Colon (tissue), 2 donors: ENCODE results near the gene PLD3.

Experiments
- FAIRE-seq: peaks from 2 replicates; lab custom pipeline; 2012; peaks lifted over from hg19 to GRCh38; lab: Jason Lieb, UNC
- donor health status: control.
- donor health status: control.

The PLD3 gene

GRCh38 chr19:40348125-40348913 lies at the start of gene PLD3, which contains the start of gene C19orf47:
Gene PLD3 (plus strand): TSS chr19:40348695. CDS start chr19:40366484, 17,789 bp downstream.
Gene C19orf47 (minus strand): TSS chr19:40348397. CDS start chr19:40341857, 6,540 bp downstream.
- FAIRE-seq, result no peak

GRCh38 chr19:40300668-40301067 lies 47.8 kb upstream of the PLD3 start:
- no peak for FAIRE-seq

DNA sequence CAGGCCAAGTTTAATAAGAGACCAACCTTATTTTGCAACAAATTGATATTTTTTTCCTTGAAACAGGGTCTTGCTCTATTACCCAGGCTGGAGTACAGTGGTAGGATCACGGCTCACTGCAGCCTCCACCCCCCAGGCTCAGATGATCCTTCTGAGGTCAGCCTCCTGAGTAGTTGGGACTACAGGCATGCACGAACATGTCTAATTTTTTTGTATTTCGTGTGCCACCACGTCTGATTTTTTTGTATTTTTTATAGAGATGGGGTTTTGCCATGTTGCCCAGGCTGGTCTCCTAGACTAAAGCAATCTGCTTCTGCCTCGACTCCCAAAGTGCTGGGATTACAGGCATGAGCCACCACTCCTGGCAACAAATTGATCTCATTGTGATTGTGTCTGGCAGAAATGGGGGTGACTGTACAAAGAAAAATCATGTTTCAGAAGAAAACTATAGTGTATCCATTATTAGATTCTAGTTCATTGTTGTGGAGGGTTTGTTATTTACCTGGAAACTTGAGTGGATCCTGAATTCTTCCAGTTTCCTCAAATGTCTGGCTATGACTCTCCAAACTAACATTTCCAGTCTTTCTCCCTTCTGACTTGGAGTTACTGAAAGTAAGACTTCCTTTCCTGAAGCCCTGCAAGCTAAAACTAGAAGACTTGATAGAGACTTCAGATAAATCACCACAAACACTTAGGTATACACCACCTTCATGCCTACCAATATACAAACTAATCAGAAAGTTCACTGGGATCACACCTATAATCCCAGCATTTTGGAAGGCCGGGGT lies 46.1 kb upstream of the PLD3 start:
- FAIRE-seq, result no peak

- no peak for FAIRE-seq
These were observed 44.7 kb upstream of the PLD3 start for GRCh38 chr19:40303765-40304164.

DNA sequence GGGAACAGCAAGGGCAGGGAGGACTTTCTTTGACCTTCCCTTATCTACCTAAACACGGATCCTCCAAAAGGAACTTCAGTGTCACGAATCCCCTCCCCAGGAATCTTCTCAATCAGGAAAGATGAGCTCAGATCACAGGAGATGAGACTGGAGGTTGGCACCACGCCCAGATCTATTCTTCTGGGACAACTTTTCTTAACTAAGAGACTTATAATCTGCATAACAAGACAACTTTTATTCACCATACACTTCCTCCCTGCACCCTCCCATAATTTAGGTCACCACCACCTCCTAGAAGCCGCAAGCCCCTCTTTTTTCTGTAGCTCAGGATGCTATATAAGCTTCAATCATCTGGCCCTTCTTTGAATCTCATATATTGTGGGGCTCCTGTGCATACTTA lies 44.2 kb upstream of the PLD3 start:
- FAIRE-seq, result no peak

GRCh38 chr19:40305403-40305802 lies 43.1 kb upstream of the PLD3 start:
- FAIRE-seq, result no peak

GRCh38 chr19:40309666-40310065 lies 38.8 kb upstream of the PLD3 start:
- FAIRE-seq, result no peak

DNA sequence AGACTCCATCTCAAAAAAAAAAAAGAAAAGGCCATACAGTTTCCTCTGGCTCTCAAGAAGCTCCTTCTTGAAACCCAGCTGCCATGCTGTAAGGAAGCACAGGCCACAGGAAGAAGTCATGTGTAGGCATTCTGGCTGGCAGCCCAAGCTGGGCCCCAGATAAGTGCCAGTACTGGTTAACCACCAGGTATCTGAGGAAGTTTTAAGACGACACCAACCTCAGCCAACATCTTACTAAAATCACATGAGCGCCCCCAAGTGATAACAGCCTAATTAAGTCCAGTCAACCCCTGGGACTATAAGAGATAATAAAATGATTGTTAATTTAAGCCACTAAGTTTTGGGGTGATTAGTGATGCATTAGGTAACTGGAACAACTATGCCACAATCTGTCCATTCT lies 36.0 kb upstream of the PLD3 start:
- no peak for FAIRE-seq

DNA sequence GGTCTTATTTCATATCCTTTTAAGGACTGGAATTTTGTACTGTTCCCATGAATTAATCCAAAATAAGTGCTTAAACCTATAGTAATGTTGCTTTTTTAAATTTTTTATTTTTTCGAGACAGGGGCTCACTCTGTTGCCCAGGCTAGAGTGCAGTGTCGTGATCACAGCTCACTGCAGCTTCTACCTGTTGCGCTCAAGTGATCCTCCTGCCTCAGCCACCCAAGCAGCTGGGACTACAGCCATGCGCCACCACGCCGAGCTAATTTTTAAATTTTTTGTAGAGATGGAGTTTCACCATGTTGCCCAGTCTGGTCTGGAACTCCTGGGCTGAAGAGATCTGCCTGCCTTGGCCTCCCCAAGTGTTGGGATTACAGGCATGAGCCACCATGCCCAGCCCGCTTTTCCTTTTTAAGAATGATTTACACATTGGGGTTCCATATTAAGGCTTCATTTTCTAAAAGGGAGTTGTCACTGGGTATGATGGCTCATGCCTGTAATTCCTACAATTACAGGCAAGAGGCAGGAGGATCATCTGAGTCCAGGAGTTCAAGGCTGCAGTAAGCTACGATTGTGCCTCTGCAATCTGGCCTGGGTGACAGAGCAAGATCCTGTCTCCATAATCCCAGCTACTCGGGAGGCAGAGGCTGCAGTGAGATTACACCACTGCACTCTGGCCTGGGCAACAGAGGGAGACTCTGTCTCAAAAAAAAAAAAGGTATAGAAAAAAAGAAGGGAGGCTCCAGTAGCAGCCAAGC lies 35.1 kb upstream of the PLD3 start:
- FAIRE-seq, result no peak

- FAIRE-seq, result no peak
These were observed 33.8 kb upstream of the PLD3 start for GRCh38 chr19:40314656-40315055.

- FAIRE-seq, result no peak
These were observed 32.6 kb upstream of the PLD3 start for GRCh38 chr19:40315812-40316470.

DNA sequence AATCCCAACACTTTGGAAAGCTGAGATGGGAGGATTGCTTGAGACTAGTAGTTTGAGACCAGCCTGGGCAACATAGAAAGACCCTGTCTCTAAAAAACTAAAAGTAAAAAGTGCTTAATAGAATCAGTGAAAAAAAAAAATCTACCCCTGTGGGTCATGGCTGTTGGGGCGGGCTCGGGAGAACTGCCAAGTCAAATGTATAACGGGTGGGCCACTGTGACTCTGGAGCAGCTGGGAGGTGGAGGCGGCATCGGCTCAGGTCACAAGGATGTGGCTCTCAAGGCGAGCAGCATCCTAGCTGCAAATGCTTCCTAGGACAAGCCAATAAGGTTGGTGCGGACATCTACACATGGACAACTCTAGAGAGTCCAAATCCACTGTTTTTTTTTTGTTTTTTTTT lies 31.2 kb upstream of the PLD3 start:
- no peak for FAIRE-seq

DNA sequence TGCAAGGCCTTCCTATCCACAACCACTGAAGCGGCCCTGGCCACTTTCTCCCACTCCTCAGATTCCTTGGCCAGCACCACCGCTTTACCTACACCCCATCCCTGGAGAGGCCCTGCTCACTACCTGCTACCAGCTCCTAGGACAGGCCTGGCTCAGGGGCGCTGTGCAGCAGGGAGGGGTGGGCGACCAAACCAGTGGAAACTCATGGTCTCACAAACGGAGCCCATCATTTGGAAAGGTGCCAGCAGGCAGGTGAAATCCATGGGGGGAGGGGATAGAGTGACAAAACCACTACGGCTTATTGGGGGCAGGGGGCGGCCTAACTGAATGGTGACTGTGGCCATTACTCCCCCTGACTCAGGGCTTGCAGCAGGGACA lies 27.9 kb upstream of the PLD3 start:
- FAIRE-seq, result no peak

DNA sequence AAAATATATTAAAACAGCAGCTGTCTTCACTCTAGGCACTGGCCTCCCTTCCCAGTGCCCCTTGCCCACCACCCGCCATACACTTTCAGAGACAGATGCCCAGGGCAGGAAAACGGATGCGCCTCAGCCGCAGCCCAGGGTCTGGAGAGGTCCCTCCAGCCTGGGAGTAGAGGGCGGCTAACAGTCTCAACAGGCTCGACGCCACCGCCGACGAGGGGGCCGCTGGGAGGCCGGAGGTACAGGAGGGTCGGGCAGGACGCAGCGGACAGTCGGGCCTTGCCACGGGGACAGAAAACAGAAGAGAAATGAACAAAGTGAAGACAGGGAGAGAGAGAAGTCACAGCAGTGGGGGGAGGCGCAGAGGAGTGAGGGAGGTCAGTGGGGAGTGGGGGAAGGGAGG lies 27.4 kb upstream of the PLD3 start:
- FAIRE-seq, result no peak

- no peak for FAIRE-seq
These were observed 26.8 kb upstream of the PLD3 start for GRCh38 chr19:40321566-40322270.

- FAIRE-seq, result no peak
These were observed 26.3 kb upstream of the PLD3 start for GRCh38 chr19:40322271-40322610.

- FAIRE-seq, result no peak
These were observed 25.4 kb upstream of the PLD3 start for GRCh38 chr19:40322951-40323615.

GRCh38 chr19:40323705-40324104 lies 24.8 kb upstream of the PLD3 start:
- FAIRE-seq, result no peak

- FAIRE-seq, result no peak
These were observed 22.3 kb upstream of the PLD3 start for GRCh38 chr19:40326201-40326600.

GRCh38 chr19:40331052-40331451 lies 17.4 kb upstream of the PLD3 start:
- FAIRE-seq, result no peak

DNA sequence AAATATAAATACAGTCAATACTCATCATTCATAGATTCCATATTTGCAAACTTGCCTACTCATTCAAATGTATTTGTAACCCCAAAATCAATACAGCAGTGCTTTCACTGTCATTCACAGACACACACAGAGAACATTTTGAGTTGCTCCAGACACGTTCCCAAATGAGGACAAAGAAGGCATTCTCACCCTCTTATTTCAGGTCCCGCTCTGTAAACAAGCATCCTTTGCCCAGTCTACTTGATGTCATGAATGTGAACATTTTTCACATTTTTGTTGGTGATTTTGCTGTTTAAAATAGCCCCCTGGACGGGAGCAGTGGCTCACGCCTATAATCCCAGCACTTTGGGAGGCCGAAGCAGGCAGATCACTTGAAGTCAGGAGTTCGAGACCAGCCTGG lies 15.8 kb upstream of the PLD3 start:
- FAIRE-seq, result no peak
